Choroid plexus epithelial cell (primary cell): Measurements from ENCODE around the gene DNAI1.

Experiments
- DNase-seq: peaks from one replicate; pipeline ENCODE4 v3.0.0-alpha.2; 2010; ENCODE audit warnings: low read depth
- H3K4me3 ChIP-seq: 2 replicates; pipeline ENCODE4 v1.5.1; 2011; ENCODE audit warnings: low read depth, mild to moderate bottlenecking, control low read depth, low read length, moderate library complexity
- CTCF ChIP-seq: conservative IDR thresholded peaks from 2 replicates; pipeline ENCODE4 v1.5.1; 2011; ENCODE audit warnings: low read depth, mild to moderate bottlenecking, control low read depth, inconsistent platforms, low read length, moderate library complexity

Gene DNAI1

DNA sequence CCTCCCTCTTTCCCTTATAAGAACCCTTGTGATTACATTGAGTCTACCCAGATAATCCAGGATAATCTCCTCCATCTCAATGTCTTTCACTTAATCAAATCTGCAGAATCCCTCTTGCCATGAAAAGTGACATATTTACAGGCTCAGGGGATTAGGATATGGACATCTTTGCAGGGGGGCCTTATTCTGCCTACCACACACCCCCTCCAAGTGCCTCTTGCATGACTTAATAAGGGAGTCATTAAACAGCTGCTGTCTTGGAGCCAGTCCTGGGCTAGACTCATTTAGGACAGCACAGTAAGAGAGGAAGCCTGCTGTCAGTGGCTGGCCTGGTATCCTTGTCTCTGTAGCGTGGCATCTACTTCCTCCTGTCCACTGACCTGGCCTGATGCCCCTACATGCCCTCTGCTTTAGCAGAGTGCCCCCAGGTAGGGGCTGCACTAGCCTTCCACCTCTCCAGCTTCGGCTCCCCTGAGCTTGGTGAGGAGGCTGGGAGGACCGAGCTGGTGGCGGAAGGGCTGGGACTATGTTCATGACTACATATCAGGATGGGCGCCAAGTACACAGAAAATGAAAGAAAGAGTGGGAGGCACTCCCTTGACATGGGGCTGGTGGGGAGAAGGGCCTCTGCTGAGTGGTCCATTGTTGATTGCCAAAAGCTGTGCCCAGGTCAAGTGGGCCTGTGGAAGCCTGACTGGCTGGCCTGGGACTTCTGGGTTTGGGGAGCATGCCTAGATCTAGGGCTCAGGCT, 46.9 kb downstream of the DNAI1 start:
- no peak overlapping the region for H3K4me3 ChIP-seq
- TF ChIP-seq CTCF, result no peak
- no peak for DNase-seq

DNA sequence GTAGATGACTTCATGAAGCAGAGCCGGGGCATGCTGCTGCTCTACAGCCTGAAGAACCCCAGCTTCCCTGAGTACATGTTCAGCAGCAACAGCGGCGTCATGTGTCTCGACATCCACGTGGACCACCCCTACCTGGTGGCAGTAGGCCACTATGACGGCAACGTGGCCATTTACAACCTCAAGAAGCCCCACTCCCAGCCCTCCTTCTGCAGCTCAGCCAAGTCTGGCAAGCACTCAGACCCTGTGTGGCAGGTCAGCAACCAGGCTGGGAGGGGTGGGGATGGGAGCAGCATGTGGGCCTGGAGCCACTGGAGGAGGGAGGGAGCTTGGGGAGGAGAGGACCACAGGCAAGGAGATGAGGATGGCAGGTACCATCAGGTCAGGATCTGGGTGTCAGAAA, 48.0 kb downstream of the DNAI1 start:
- no peak overlapping the region for H3K4me3 ChIP-seq
- no peak for TF ChIP-seq CTCF
- DNase-seq, result no peak

DNA sequence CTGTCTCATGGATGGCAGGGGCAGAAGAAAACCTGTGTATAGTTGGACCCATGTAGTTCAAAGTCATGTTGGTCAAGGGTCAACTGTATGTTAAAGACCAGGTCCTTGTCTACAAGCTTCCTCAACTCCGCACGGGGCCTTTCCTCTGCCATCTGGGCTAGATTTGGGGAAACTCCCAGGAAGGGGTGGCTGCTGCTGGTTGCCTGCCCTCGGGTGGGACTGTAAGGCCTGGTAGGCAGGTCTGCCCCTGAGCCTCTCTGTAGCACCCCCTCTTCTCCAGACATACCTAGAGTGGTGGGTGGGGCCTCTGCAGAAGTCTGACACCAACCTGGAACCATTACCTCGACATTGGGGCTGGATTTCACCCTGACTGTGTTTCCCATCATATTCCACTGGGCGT, 49.0 kb downstream of the DNAI1 start:
- TF ChIP-seq CTCF, result no peak
- H3K4me3 ChIP-seq, result no peak overlapping the region
- DNase-seq, result no peak

- no peak for DNase-seq
- TF ChIP-seq CTCF, result no peak
- H3K4me3 ChIP-seq, result no peak overlapping the region
Observed at GRCh38 chr9:34507966-34508365, 49.4 kb downstream of the DNAI1 start.

DNA sequence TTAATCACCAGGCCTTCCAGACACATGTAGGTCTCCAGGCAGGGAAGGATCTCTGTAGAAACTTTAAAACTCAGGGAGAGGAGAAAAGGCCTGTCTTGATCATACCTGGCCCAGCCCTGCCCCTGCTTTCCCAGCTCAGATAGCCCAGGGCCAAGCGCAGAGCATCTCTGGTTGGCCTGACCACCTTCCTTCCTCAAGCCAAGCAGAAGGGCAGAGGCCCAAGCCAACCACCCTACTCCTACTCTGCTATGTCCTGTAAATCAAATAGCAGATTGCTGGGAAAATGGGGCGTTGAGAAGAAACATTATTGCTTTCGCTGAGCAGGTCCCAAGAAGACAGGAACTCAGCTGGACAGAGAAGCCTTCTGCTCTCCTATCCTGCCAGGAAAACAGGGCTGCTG, 49.9 kb downstream of the DNAI1 start:
- TF ChIP-seq CTCF, result no peak
- no peak overlapping the region for H3K4me3 ChIP-seq
- no peak for DNase-seq

GRCh38 chr9:34508951-34509350, 50.3 kb downstream of the DNAI1 start:
- no peak for TF ChIP-seq CTCF
- DNase-seq, result no peak
- no peak overlapping the region for H3K4me3 ChIP-seq
